ENCODE data around the gene KLK10.

KLK10 gene

GRCh38 chr19:50983625-50984292, 35.8 kb downstream of the KLK10 start, which contains the start of gene KLK7:
TSS of gene KLK7 (minus strand) at chr19:50983917. CDS start at chr19:50982399, 1,518 bp downstream.
- no peak within 1 kb of the TSS for H3K4me3 ChIP-seq (ENCODE audit: low read depth, low read length)

GRCh38 chr19:50982186-50982585, 37.3 kb downstream of the KLK10 start:
- Histone ChIP-seq H3K27ac (no peak overlapping the region), H3K36me3 (replicated peaks) (no peaks in the 10 kb centered on the region), H3K27me3 (replicated peaks) (no peaks in the 10 kb centered on the region), H3K4me3 (ENCODE audit: low read depth, low read length) (no peak overlapping the region)
- in situ Hi-C loops (cut with HindIII; ENCODE audit: low pct_ligation_motif_present, low sequenced_read_pairs) = no loop called here
- TF ChIP-seq CTCF (IDR thresholded peaks at IDR 0.05; ENCODE audit: low read depth, low read length, missing control alignments) = no peak
- DNase-seq = no peak

More at GRCh38 chr19:50983625-50984292, 35.8 kb downstream of the KLK10 start, which contains the start of gene KLK7:
- Histone ChIP-seq H3K27ac (no peak within 1 kb of the TSS), H3K36me3 (replicated peaks) (no peaks in the 10 kb centered on the region), H3K27me3 (replicated peaks) (no peaks in the 10 kb centered on the region)
- DNase-seq = no peak
- in situ Hi-C loops (cut with HindIII; ENCODE audit: low pct_ligation_motif_present, low sequenced_read_pairs) = no loop called here
- no peak for TF ChIP-seq CTCF (IDR thresholded peaks at IDR 0.05; ENCODE audit: low read depth, low read length, missing control alignments)

GRCh38 chr19:50981587-50982146, 37.8 kb downstream of the KLK10 start:
- Histone ChIP-seq H3K27me3 (replicated peaks) (no peaks in the 10 kb centered on the region), H3K36me3 (replicated peaks) (no peaks in the 10 kb centered on the region), H3K4me3 (ENCODE audit: low read depth, low read length) (no peak overlapping the region), H3K27ac (no peak overlapping the region)
- no peak for DNase-seq
- in situ Hi-C loops (cut with HindIII; ENCODE audit: low pct_ligation_motif_present, low sequenced_read_pairs) = no loop called here
- no peak for TF ChIP-seq CTCF (IDR thresholded peaks at IDR 0.05; ENCODE audit: low read depth, low read length, missing control alignments)

GRCh38 chr19:50980208-50980607, 39.3 kb downstream of the KLK10 start:
- in situ Hi-C loops (cut with HindIII; ENCODE audit: low pct_ligation_motif_present, low sequenced_read_pairs) = no loop called here
- TF ChIP-seq CTCF (IDR thresholded peaks at IDR 0.05; ENCODE audit: low read depth, low read length, missing control alignments) = no peak
- no peaks in the 10 kb centered on the region for H3K27me3 ChIP-seq (replicated peaks)
- H3K36me3 ChIP-seq (replicated peaks) = no peaks in the 10 kb centered on the region
- no peak for DNase-seq
- no peak overlapping the region for H3K27ac ChIP-seq
- no peak overlapping the region for H3K4me3 ChIP-seq (ENCODE audit: low read depth, low read length)

GRCh38 chr19:50979758-50980157, 39.8 kb downstream of the KLK10 start:
- no peak for DNase-seq
- in situ Hi-C loops (cut with HindIII; ENCODE audit: low pct_ligation_motif_present, low sequenced_read_pairs) = no loop called here
- H3K27me3 ChIP-seq (replicated peaks) = no peaks in the 10 kb centered on the region

More at GRCh38 chr19:50979758-50980157, 39.8 kb downstream of the KLK10 start:
- H3K4me3 ChIP-seq (ENCODE audit: low read depth, low read length) = no peak overlapping the region
- no peaks in the 10 kb centered on the region for H3K36me3 ChIP-seq (replicated peaks)
- TF ChIP-seq CTCF (IDR thresholded peaks at IDR 0.05; ENCODE audit: low read depth, low read length, missing control alignments) = no peak
- no peak overlapping the region for H3K27ac ChIP-seq
